Osteoblast (primary cell): ENCODE results near the gene NOS3. TPM values are rescaled to one million over a fixed set of nuclear protein-coding genes. Genes with fewer than 3 reads are reported as not detected.

Experiments
- DNase-seq: peaks from one replicate; pipeline ENCODE4 v3.0.0; 2011; ENCODE audit warnings: low spot score, mixed read lengths; ENCODE audit not compliant: insufficient read length; ENCODE audit errors: missing footprints
- H2AFZ ChIP-seq: 2 replicates; pipeline ENCODE4 v1.6.0; 2011; ENCODE audit warnings: mild to moderate bottlenecking, low read length
- H3K27ac ChIP-seq: 2 replicates; pipeline ENCODE4 v1.5.1; 2011; ENCODE audit warnings: mild to moderate bottlenecking, low read depth, low read length, moderate library complexity
- H3K27me3 ChIP-seq: 2 replicates; pipeline ENCODE4 v1.6.0; 2012; ENCODE audit warnings: mild to moderate bottlenecking, control low read depth, inconsistent platforms, low read length, moderate library complexity; ENCODE audit not compliant: insufficient read depth
- H3K36me3 ChIP-seq: 2 replicates; pipeline ENCODE4 v1.5.1; 2011; ENCODE audit warnings: mild to moderate bottlenecking, low read length, control low read depth, moderate library complexity; ENCODE audit not compliant: insufficient read depth
- H3K4me1 ChIP-seq: 2 replicates; pipeline ENCODE4 v1.5.1; 2011; ENCODE audit warnings: mild to moderate bottlenecking, low read length, control low read depth, moderate library complexity; ENCODE audit not compliant: insufficient read depth
- H3K4me2 ChIP-seq: 2 replicates; pipeline ENCODE4 v1.6.0; 2011; ENCODE audit warnings: mild to moderate bottlenecking, low read length; ENCODE audit not compliant: insufficient read depth
- H3K4me3 ChIP-seq: fragments of 200-600 bp; sonication (generic); 3 replicates; pipeline ENCODE4 v1.5.1; 2012; ENCODE audit warnings: mild to moderate bottlenecking, low read length, inconsistent platforms; ENCODE audit not compliant: insufficient read depth
- H3K79me2 ChIP-seq: 2 replicates; pipeline ENCODE4 v1.6.0; 2012; ENCODE audit warnings: mild to moderate bottlenecking, low read length, control low read depth, inconsistent platforms; ENCODE audit not compliant: insufficient read depth
- H3K9me3 ChIP-seq: 2 replicates; pipeline ENCODE4 v1.5.1; 2011; ENCODE audit warnings: low read depth, low read length, control low read depth
- H4K20me1 ChIP-seq: 2 replicates; pipeline ENCODE4 v1.6.0; 2012; ENCODE audit warnings: mild to moderate bottlenecking, low read length, control low read depth; ENCODE audit not compliant: insufficient read depth
- CTCF ChIP-seq: IDR thresholded peaks from 2 replicates; pipeline ENCODE4 v1.5.1; 2011; ENCODE audit warnings: mild to moderate bottlenecking, low read depth, low read length, moderate library complexity; ENCODE audit errors: extremely low read depth
- total RNA-seq: library from RNA; depleted of rRNA; stranded (reverse); fragments of >200 nt; gene quantifications from 2 replicates; pipeline ENCODE4 v1.2.3, GENCODE V29; 2012

NOS3 gene
- total RNA-seq, 1 donor, result not detected

DNA sequence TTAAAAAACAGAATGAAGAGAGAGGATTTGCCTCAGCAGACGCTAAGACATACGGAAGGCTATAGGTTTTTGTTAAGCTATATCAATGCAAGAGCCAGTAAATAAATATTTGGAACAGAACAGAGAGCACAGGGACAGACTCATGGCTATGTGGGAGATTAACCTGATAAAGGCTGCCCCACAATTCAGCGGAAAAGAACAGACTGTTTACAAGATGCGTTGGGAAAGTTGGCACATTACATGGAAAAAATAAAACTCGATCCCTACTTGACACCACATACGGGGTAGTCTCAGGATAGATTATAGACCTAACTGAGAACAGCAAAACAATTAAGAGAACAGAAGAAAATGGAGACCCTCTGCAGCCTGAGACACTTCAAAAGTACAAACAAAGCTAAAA is 23.5 kb upstream of the NOS3 start:
- Histone ChIP-seq H3K27me3 (peaks cover 18% of the 10 kb centered on the region), H3K4me3 (no peak overlapping the region), H3K36me3 (no peaks in the 10 kb centered on the region), H3K79me2 (no peaks in the 10 kb centered on the region), H3K27ac (no peak overlapping the region), H3K4me2 (no peak overlapping the region), H3K4me1 (no peaks in the 10 kb centered on the region), H4K20me1 (no peaks in the 10 kb centered on the region), H2AFZ (no peak overlapping the region), H3K9me3 (no peaks in the 10 kb centered on the region)
- TF ChIP-seq CTCF, result no peak
- no peak for DNase-seq

DNA sequence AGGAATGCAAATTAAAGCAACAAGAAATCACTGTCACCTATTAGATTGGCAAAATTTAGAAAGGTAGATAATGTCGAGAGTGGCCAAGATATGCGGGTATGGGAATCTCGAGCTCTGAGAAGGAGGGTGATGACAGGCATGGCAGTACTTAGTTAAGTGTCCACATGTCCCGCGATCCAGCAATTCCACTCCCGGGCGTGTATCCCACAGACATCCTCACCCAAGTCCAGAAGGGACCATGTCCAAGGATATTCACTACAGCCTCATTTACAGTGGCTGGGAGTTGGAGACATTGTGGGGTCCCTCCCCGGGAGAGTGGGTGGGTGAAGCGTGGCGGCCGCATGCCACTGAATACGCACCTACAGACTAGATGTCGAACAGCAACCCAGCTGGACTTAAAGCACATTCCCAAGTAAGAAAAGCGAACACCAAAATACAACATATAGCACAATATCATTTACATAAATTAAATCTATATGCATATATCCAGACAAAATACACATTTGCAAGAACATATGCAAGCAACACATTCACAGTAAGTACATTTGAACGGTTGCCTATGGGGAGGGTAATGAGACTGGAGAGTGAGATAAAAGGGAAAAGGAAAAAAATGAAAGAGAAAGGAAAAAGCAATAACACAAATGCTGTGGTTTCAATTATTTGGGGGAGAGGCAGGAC is 22.6 kb upstream of the NOS3 start:
- Histone ChIP-seq H3K4me2 (no peak overlapping the region), H3K36me3 (no peaks in the 10 kb centered on the region), H3K27ac (no peak overlapping the region), H2AFZ (no peak overlapping the region), H3K79me2 (no peaks in the 10 kb centered on the region), H4K20me1 (no peaks in the 10 kb centered on the region), H3K27me3 (peaks cover 18% of the 10 kb centered on the region), H3K9me3 (no peaks in the 10 kb centered on the region), H3K4me1 (no peaks in the 10 kb centered on the region), H3K4me3 (no peak overlapping the region)
- TF ChIP-seq CTCF, result no peak
- DNase-seq, result no peak

- no peaks in the 10 kb centered on the region for H4K20me1 ChIP-seq
- no peaks in the 10 kb centered on the region for H3K36me3 ChIP-seq
- TF ChIP-seq CTCF, result no peak
- H2AFZ ChIP-seq, result no peak overlapping the region
- peaks cover 18% of the 10 kb centered on the region for H3K27me3 ChIP-seq
- no peak overlapping the region for H3K4me2 ChIP-seq
- DNase-seq, result no peak
- no peaks in the 10 kb centered on the region for H3K9me3 ChIP-seq
- H3K4me1 ChIP-seq, result no peaks in the 10 kb centered on the region
- no peak overlapping the region for H3K4me3 ChIP-seq
- H3K79me2 ChIP-seq, result no peaks in the 10 kb centered on the region
- H3K27ac ChIP-seq, result no peak overlapping the region
Observed at GRCh38 chr7:150968734-150969372, 22.0 kb upstream of the NOS3 start.

DNA sequence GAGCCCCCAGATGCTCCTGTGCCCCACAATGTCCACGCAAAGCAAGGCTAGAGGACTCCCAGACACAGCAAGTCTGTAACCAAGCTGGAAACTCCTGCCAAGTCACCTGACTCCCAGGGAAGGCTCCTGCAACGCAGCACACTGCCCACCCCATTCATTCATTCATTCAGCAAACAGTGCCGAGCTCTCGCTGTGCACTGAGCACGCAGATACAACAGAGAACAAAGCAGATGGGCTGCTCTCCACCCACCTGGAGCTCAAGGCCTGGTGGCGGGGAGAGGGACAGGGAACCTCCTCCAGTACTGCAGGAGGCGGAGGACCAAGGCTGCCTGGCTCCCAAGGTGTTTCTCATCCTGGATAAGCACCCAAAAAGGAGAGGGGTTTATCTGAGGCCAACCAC is 21.3 kb upstream of the NOS3 start:
- H2AFZ ChIP-seq, result no peak overlapping the region
- H3K4me3 ChIP-seq, result no peak overlapping the region
- DNase-seq, result no peak
- no peaks in the 10 kb centered on the region for H3K36me3 ChIP-seq
- H3K27ac ChIP-seq, result no peak overlapping the region
- H4K20me1 ChIP-seq, result no peaks in the 10 kb centered on the region
- no peak for TF ChIP-seq CTCF
- H3K27me3 ChIP-seq, result peaks cover 22% of the 10 kb centered on the region
- no peak overlapping the region for H3K4me2 ChIP-seq
- no peaks in the 10 kb centered on the region for H3K9me3 ChIP-seq
- H3K4me1 ChIP-seq, result no peaks in the 10 kb centered on the region
- no peaks in the 10 kb centered on the region for H3K79me2 ChIP-seq
